ENCODE measurements around the gene FDXR. TPM values are rescaled to one million over a fixed set of nuclear protein-coding genes. Genes with fewer than 3 reads are reported as not detected.

Gene FDXR
- total and polyA plus RNA-seq, 9 of the 15 experiments (the other 6 are each of a cell fraction or from before 2014, with no cell fraction given): 0.89 to 70.7 (median 30.9) TPM

- POLR2A ChIA-PET: interaction anchor here (0.7 to 1.2 kb wide), 3 partner anchors 9 to 74 kb away, joined by 3 to 5 read pairs (median 3); partner anchors contain the start of gene FDXR
- no peak overlapping the region for H3K27ac ChIP-seq (ENCODE audit: extremely low read depth, low read depth, low read length)
- no peak overlapping the region for H3K9ac ChIP-seq (ENCODE audit: insufficient read depth in 1 of 2, low read depth in 2 of 2, low read length in 2 of 2)
- H3K4me2 ChIP-seq (ENCODE audit: insufficient read depth, low read length): no peak overlapping the region
- H3K27me3 ChIP-seq (ENCODE audit: control insufficient read depth in 2 of 2, insufficient read depth in 2 of 2, low read length in 2 of 2): peaks cover 4 to 7% of the 10 kb centered on the region in 2 experiments; a peak in 4 of 5 replicates
- no peaks in the 10 kb centered on the region for H3K36me3 ChIP-seq (ENCODE audit: control insufficient read depth, insufficient read depth, low read length)
- in situ Hi-C loops (cut with MboI) (no loop called here), intact Hi-C loops (cut with micrococcal nuclease) (no loop called here)
- no peak for DNase-seq (ENCODE audit: extremely low read depth in 1 of 4, low spot score in 3 of 4)
- CTCF ChIA-PET (ENCODE audit: low intra/inter-chr PET ratio): no interaction called here
- no peaks in the 10 kb centered on the region for H3K9me1 ChIP-seq (ENCODE audit: control insufficient read depth, insufficient read depth, low read length)
- H3K4me1 ChIP-seq (replicated peaks in 1 of 2; ENCODE audit: control insufficient read depth in 2 of 2, insufficient read depth in 2 of 2, low read length in 2 of 2): no peaks in the 10 kb centered on the region; a peak in 1 of 5 replicates
- no peaks in the 10 kb centered on the region for H3K9me3 ChIP-seq (replicated peaks; ENCODE audit: control insufficient read depth, insufficient read depth, low read depth, low read length)
- FAIRE-seq: no peak
- no peaks in the 10 kb centered on the region for H4K20me1 ChIP-seq (replicated peaks; ENCODE audit: control insufficient read depth, insufficient read depth, low read length)
- ATAC-seq: no peak
- TF ChIP-seq NFYB (IDR thresholded peaks at IDR 0.05; ENCODE audit: extremely low read depth, insufficient read length): no peak
- no peak for TF ChIP-seq MNT (conservative IDR thresholded peaks at IDR 0.05)
- TF ChIP-seq SMC3 (conservative IDR thresholded peaks at IDR 0.05; ENCODE audit: insufficient read depth, low read depth, low read length): no peak
- no peak for TF ChIP-seq E2F3 (CRISPR knock-in tag; IDR thresholded peaks at IDR 0.05)
- TF ChIP-seq TSC22D4 (tag; IDR thresholded peaks at IDR 0.05): no peak
- TF ChIP-seq PPARD (CRISPR knock-in tag; IDR thresholded peaks at IDR 0.05): no peak
- WGBS (ENCODE audit: insufficient coverage, low coverage, missing lambda C conversion rate): 88% methylated on average over 22 of the region's 34 CpGs
- no peak overlapping the region for H2AFZ ChIP-seq (ENCODE audit: low read depth, low read length)
- BruUV-seq (replicated peaks): no TSS peak
- no peaks in the 10 kb centered on the region for H3K79me2 ChIP-seq (ENCODE audit: control insufficient read depth, insufficient read depth, low read length)
- H3K4me3 ChIP-seq: no peak overlapping the region
Observed at GRCh38 chr17:74907012-74907411, 34.2 kb upstream of the FDXR start.
